Measurements from ENCODE around the gene CCR7.
"Not testable (repeated sequence)": the region's sequence is repeated elsewhere in the genome, so short reads cannot be mapped to it uniquely, and the experiment has no call there.

The CCR7 gene

GRCh38 chr17:40551879-40552768, 13.1 kb downstream of the CCR7 start:
- no peak for DNase-seq (ENCODE audit: low read depth in 1 of 2, low spot score in 1 of 2)

DNA sequence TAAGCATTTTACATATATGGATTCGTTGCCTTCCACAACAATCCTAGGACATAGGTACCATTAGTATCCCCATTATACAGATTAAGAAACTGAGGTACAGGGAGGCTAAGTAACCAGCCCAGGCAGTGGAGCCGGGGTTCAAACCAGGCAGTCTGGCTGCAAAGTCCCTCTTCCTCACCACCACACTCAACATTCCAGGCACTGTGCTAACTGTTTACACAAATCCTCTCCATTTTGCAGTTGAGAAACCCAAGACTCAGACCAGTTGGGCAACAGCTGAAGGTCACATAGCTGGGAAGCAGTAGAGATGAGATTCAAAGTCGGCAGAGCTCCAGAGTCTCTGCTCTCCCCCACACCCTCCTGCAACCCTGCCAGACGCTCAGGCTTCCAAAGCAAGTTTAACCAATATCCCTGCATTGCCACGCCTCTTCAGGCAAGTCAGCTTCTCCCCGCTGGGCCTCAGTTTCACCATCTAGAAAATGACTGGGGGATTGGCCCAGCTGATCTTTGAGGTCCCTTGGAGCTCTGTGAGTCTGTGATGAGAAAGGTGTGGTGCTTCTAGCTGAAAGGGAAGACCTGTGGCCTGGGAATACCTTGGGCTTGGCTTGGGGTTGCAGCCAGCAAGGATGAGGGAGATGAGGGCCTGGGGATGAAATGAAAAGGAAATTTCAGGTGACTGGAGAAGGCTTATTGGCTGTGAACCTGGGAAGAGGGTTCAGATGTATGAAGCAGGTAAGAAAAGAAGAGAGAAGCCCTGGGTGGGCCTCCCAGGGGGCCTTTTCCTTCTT, 14.0 kb downstream of the CCR7 start:
- DNase-seq (ENCODE audit: low read depth in 1 of 2, low spot score in 1 of 2) = no peak

DNA sequence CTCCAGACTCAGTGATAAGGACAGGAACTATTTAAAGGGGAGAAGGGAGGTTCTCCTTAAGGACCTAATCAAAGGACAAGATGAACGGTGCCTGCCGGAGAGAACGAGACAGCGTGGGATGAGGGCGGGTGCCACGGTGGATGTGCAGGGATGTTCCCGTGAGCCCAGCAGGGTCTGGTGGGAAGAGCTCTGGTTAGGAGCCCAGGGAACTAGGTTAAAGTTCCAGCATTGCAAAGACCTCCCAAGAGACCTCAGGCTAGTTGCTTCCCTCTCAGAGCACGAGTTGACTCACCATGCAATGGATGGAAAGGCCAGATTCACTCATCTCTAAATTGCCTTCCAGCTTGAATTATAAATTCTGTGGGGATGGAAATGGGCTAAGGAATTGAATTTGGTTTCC, 14.7 kb downstream of the CCR7 start:
- DNase-seq (ENCODE audit: low read depth in 1 of 2, low spot score in 1 of 2) = no peak

- no peak for DNase-seq (ENCODE audit: low read depth in 1 of 2, low spot score in 1 of 2)
These were observed 16.1 kb downstream of the CCR7 start for GRCh38 chr17:40548982-40549685.

- no peak for DNase-seq (ENCODE audit: low read depth in 1 of 2, low spot score in 1 of 2)
These were observed 16.7 kb downstream of the CCR7 start for GRCh38 chr17:40548491-40548981.

DNA sequence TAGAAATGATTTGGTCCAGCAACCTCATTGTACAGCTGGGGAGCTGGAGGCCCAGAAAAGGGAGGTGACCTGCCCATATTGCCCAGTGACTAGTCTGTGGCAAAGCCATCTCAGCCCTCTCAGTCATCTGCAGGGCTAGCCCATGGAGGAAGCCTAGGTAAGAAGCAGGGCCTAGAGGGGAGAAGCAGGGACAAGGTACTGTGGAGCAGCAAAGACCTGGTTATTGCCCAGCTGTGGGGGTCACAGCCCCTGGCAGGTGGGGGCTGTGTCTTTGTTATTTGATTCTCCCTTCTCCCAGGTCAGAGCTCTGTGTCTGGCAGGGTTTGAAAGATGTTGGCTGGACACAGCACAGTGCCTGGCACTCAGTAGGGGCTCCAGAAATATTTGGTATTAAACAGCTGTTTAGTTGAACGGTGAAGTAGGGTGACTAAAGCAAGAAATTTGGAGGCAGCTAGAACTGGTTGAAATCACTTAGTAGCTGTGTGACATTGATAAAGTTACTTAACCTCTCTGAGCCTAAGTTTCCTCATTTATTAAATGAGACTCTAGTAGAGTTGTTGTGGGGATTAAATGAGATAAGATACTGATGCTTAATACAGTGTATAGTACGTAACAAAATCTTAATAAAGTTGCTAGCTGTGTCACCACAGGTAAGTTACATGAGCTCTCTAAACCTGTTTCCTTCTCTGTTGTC, 17.3 kb downstream of the CCR7 start:
- no peak for DNase-seq (ENCODE audit: low read depth in 1 of 2, low spot score in 1 of 2)

- DNase-seq (ENCODE audit: low read depth in 1 of 2, low spot score in 1 of 2) = no peak
These were observed 18.0 kb downstream of the CCR7 start for GRCh38 chr17:40547079-40547784.

GRCh38 chr17:40546497-40546896, 18.8 kb downstream of the CCR7 start:
- not testable (repeated sequence) for DNase-seq (ENCODE audit: low read depth in 1 of 2, low spot score in 1 of 2)

DNA sequence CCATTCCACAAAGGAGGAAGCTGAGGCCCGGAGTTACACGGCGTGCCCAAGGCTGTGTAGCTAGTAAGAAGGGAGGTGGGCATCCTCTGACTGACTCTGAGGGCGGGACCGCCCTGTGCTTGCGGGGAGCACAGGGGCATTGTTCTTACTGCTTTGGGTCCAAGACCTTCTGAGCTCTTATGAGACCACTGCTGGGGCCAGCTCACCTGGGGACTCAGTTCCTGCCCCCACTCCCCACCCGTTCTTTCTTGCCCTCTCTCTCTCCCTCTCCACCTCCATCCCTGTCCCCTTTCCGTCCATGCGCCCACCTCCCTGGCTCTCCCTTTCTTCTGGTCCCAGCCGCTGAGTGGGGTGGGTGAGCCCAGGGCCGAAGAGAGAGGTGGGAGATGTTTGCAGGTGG, 19.6 kb downstream of the CCR7 start:
- DNase-seq (ENCODE audit: low read depth in 1 of 2, low spot score in 1 of 2) = no peak

GRCh38 chr17:40542558-40543411, 22.5 kb downstream of the CCR7 start:
- DNase-seq (ENCODE audit: low read depth in 1 of 2, low spot score in 1 of 2) = no peak

GRCh38 chr17:40541873-40542557, 23.3 kb downstream of the CCR7 start:
- DNase-seq (ENCODE audit: low read depth in 1 of 2, low spot score in 1 of 2) = no peak

DNA sequence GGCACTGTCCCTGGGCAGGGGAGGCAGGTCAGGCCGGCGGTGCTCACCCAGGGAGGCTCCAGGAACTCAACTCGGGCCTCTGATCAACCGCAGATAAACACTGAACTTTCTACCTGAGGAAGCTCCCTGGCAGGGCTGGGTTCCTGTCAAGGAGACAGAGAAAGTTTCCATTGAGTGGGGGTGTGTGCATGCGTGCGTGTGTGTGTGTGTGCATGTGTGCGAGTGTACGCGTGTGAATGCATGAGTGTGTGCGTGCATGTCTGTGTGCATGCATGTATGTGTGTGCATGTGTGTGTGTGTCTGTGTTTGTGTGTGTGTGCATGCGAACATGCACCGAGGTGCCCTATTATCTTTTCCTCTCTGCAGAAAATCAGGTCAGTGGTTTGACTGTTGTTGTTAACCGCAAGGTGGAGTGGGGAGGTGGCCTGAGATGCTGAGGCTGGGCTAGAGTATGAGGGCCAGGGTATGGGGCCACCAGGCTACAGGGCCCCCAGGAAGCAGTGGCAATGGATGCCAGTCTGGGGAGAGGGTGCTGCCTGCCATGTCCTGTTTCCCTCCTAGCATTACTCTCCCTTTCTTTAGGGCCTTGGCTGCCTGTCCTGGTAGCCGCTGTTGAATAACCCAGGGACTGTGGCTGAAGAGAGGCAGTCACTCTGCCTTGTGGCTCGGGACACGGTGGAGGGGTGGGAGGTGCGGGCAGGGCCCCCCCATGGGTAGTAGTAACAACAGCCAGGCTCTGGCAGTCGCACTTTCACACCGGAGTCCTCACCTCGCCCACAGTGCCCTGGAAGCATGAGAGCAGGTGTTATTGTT, 24.0 kb downstream of the CCR7 start:
- DNase-seq (ENCODE audit: low read depth in 1 of 2, low spot score in 1 of 2) = peak in 1 of 2 donors; percentile 60

GRCh38 chr17:40540448-40540847, 24.8 kb downstream of the CCR7 start:
- DNase-seq (ENCODE audit: low read depth in 1 of 2, low spot score in 1 of 2) = no peak

DNA sequence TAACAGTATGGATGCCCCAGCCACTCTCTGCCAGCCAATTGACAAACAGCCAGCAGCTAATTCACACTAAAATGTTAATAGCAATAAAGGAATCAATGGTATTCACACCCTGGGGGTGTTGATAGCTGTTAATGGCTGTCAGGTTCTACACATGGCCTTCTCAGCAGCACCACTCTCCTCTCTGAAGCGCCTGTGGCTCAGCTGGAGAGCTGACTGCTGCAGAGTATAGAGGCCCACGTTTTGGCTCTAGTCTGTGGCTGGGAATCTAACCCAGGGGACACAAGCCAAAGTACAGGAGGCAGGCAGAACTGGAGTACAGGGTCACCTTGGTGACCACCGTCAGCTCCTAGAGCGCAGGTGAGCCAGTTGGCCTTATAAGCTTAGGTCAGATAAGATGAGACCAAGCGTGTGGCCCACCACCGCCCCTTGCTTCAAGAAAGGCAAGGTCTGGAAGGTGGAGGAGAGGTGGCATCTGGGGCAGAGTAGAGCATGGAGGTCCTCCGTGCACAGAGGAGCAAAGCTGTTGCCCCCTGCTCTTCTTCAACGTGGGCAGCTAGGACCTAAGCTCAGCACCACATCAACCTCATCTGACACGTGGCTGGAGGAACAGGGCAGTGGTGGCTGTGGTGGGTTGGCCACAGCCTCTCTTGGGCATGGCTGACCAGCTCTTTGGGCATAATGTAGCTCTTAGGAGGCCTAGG, 25.4 kb downstream of the CCR7 start:
- DNase-seq (ENCODE audit: low read depth in 1 of 2, low spot score in 1 of 2) = no peak

GRCh38 chr17:40538936-40539705, 26.2 kb downstream of the CCR7 start:
- DNase-seq (ENCODE audit: low read depth in 1 of 2, low spot score in 1 of 2) = no peak
